IPS DF 6.9 (cell line): ENCODE measurements around the gene KCNN3.

Source experiments
- DNase-seq: peaks from one replicate; pipeline ENCODE4 v3.0.0-alpha.2; 2013; ENCODE audit warnings: low read depth, low spot score
- H3K27ac ChIP-seq: one replicate; pipeline ENCODE4 v1.5.1; 2013; ENCODE audit warnings: low read length, control low read depth
- H3K27me3 ChIP-seq: 2 replicates; pipeline ENCODE4 v1.6.1; 2013; ENCODE audit warnings: mild to moderate bottlenecking, low read length; ENCODE audit not compliant: control insufficient read depth, insufficient read depth
- H3K36me3 ChIP-seq: 2 replicates; pipeline ENCODE4 v1.6.1; 2013; ENCODE audit warnings: low read length; ENCODE audit not compliant: control insufficient read depth, insufficient read depth
- H3K4me1 ChIP-seq: 2 replicates; pipeline ENCODE4 v1.6.1; 2013; ENCODE audit warnings: low read length; ENCODE audit not compliant: control insufficient read depth, insufficient read depth
- H3K4me3 ChIP-seq: 2 replicates; pipeline ENCODE4 v1.5.1; 2013; ENCODE audit warnings: mild to moderate bottlenecking, low read length
- H3K9me3 ChIP-seq: 2 replicates; pipeline ENCODE4 v1.6.1; 2013; ENCODE audit warnings: low read length, inconsistent platforms; ENCODE audit not compliant: control insufficient read depth, insufficient read depth
- WGBS: extraction: QIAGEN DNeasy Blood & Tissue Kit; methylation state at CpG from one replicate; pipeline ENCODE4 v1.1.7; 2013; ENCODE audit warnings: mixed read lengths, missing lambda C conversion rate; ENCODE audit not compliant: insufficient read length, insufficient coverage; 5-methylcytosine and 5-hydroxymethylcytosine counted together

The KCNN3 gene

DNA sequence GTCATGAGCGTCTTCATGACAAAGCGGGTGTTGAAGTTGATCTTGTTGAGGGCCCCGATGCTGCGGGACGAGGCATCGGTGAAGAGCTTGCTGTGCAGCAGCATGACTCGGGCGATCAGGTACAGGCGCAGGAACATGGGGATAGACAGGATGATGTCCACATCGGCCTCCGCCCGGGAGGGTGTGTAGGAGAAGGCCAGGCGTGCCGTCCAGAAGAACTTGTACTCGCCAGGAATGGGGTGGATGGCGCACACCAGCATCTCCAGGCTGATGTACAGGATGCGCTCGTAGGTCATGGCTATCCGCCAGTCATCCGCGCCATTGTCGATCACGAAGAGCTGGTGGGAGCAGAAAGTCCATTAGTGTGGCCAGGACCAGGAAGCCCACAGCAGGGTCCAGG is 98.0 kb downstream of the KCNN3 start:
- Histone ChIP-seq H3K4me3 (no peak overlapping the region), H3K9me3 (no peaks in the 10 kb centered on the region), H3K36me3 (no peaks in the 10 kb centered on the region), H3K27ac (no peak overlapping the region), H3K27me3 (no peaks in the 10 kb centered on the region), H3K4me1 (no peaks in the 10 kb centered on the region; the same call in 1 of the 2 replicates)
- no peak for DNase-seq
- WGBS: no CpG with 5 or more reads among the region's 23 CpGs

DNA sequence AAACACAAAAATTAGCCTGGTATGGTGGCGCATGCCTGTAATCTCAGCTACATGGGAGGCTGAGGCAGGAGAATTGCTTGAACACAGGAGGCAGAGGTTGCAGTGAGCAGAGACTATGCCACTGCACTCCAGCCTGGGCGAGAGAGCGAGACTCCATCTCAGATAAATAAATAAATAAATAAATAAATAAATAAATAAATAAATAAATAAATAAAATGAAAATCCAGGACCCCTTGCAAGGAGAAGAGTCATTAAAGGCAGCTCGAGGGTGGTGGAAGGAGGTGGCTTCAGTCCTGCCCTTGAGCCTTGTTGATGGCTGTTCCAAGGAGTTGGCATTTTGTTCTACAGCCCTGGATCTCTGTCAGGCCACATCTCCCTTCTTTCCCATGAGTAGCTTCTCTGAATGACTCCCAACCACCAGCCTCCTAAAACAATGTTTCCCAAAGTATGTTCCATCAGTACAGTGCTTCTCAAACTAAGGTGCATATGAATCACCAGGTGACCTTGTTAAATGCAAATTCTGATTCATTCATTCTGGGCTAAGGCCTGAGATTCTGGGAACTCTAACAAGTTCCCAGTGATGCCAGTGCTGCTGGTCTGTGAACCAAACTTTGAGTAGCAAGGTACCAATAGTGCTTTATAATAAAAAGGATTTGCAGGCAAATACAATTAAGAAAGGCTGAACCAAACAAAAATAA is 99.0 kb downstream of the KCNN3 start:
- H3K4me1 ChIP-seq: no peaks in the 10 kb centered on the region; the same call in 1 of the 2 replicates
- H3K36me3 ChIP-seq: no peaks in the 10 kb centered on the region
- H3K9me3 ChIP-seq: no peaks in the 10 kb centered on the region
- no peak for DNase-seq
- H3K27me3 ChIP-seq: no peaks in the 10 kb centered on the region
- H3K27ac ChIP-seq: no peak overlapping the region
- no peak overlapping the region for H3K4me3 ChIP-seq
- no CpG with 5 or more reads among the region's 4 CpGs for WGBS

DNA sequence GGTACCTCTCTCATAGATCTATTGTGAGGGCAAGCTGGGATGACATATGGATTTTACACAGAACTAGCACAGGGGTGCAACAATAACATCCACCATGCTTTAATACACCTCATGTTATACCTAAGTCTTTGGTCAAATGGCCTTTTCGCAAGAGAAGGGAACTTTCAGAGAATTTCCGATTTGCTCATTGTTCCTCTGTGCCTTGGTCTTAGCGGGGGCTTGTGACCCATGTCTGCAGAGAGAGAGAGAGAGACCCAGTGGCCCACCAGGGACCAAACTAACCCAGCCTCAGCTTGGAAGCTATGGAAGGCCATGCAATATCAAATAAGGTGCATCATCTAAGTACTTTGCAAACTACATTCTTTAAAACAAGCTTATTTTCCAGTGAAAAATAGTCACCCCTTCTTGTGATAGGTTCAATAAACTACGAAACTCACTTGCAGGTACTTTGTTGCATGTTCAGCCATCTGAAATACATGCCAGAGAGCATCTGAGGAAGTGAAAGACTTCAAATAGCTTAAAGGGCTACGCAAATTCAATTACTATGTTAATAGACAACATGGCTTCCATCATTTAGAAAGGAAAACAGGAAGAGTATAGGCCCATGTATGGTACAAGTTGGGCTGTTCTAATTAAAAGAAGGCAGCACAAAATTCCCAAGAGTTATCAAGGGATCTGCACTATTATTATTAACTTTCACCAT is 100.7 kb downstream of the KCNN3 start:
- H3K27me3 ChIP-seq: no peaks in the 10 kb centered on the region
- H3K9me3 ChIP-seq: no peaks in the 10 kb centered on the region
- H3K36me3 ChIP-seq: no peaks in the 10 kb centered on the region
- H3K27ac ChIP-seq: no peak overlapping the region
- WGBS: no CpG with 5 or more reads among the region's 5 CpGs
- no peak overlapping the region for H3K4me3 ChIP-seq
- DNase-seq: no peak
- H3K4me1 ChIP-seq: no peaks in the 10 kb centered on the region; the same call in 1 of the 2 replicates

DNA sequence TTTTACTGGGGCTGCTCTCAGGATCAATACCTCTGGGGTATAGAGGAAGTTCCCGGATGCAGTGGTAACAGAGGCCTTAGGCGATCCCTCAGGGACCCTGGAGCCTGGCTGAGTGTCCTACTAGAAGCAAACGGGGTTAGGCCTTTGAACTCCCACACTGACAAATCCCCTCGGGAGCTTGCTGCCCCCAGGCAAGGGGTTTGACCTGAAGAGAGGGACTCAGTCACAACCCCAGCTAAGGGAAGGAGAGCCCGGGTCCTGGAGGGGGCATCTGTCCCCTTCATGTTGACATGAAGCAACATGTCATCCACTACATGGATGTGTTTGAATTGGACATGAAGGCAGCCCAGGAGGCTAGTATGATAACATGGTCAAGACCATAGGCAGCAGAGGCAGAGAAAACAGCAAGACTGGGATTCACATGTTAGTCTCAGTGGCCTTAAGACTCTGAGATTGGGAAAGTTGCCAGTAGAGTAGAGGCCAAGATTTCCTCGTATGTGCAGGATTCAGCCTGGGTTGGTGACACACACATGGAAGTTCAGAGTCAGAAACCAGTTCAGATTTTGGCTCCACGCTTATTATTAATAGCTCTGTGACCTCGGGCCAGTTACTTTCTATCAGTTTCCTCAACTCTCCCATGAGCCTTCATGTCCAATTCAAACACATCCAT is 101.5 kb downstream of the KCNN3 start:
- WGBS: no CpG with 5 or more reads among the region's 8 CpGs
- Histone ChIP-seq H3K27ac (no peak overlapping the region), H3K4me1 (no peaks in the 10 kb centered on the region; the same call in 1 of the 2 replicates), H3K4me3 (no peak overlapping the region), H3K27me3 (no peaks in the 10 kb centered on the region), H3K36me3 (no peaks in the 10 kb centered on the region), H3K9me3 (no peaks in the 10 kb centered on the region)
- no peak for DNase-seq

DNA sequence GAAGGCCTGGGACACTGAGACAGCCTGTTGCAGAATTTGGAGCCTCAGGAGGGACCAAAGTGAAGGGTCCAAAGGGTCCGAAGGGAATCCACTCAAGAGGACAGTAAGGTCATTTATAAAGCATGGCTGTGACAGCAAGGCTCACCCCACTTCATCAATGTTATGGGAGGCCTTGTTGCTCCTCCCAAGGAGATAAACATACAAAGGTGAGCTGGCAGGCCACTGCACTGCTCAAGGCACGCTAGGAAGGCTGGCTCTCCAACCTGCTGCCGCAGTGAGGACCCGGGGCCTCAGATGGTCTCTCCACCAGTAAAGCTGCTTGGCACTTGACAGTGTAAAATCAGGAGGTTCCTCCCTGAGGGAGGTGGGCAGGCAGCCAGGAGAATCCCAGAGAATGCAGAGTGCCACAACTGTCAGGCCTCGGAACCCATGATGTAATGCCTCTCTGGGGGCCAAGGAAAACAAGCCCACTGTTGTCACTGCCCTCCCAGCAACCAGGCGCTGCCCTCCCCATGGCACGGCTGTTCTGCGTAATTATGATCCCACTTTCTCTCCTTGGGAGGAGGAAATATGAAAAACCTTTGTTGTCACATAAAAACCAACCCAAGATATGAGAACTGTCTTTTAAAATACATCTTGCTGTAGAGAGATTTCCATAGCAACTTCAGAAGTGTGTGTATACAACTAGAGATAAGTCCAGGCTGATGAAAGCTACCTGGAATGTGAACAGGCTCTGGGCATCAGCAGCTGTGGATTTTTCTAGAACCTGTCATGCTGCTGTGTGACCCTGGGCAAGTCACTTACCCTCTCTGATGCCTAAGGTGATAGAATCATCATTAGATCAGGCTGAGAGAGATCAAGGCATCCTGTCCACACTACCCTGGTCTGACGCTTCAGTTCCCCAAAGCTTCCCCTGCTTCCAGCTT is 102.5 kb downstream of the KCNN3 start:
- no peak for DNase-seq
- no peaks in the 10 kb centered on the region for H3K27me3 ChIP-seq
- no peaks in the 10 kb centered on the region; the same call in 1 of the 2 replicates for H3K4me1 ChIP-seq
- no peaks in the 10 kb centered on the region for H3K36me3 ChIP-seq
- H3K27ac ChIP-seq: no peak overlapping the region
- no CpG with 5 or more reads among the region's 9 CpGs for WGBS
- no peak overlapping the region for H3K4me3 ChIP-seq
- no peaks in the 10 kb centered on the region for H3K9me3 ChIP-seq

DNA sequence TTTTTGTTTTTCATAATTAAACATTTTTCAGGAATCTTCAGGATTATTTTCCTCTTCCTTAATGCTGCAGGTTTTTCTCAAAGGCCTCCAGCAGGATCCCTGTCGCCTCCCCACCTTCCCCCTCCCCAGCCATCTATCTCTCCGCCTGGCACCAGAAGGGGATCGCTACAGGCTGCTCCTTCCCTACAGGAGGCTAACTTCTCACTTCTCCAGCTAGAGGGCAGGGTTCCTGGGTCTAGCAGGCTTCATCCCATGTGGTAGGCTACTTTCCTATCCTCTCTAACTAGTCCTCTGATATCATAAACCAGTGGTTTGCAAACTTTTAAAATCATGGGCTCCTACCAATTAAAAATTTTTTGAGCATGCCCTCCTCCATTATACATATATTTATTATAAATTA is 104.1 kb downstream of the KCNN3 start:
- H3K36me3 ChIP-seq: no peaks in the 10 kb centered on the region
- H3K27ac ChIP-seq: no peak overlapping the region
- no CpG with 5 or more reads among the region's 3 CpGs for WGBS
- no peak overlapping the region for H3K4me3 ChIP-seq
- no peaks in the 10 kb centered on the region for H3K27me3 ChIP-seq
- H3K4me1 ChIP-seq: no peaks in the 10 kb centered on the region
- no peak for DNase-seq
- H3K9me3 ChIP-seq: no peaks in the 10 kb centered on the region

DNA sequence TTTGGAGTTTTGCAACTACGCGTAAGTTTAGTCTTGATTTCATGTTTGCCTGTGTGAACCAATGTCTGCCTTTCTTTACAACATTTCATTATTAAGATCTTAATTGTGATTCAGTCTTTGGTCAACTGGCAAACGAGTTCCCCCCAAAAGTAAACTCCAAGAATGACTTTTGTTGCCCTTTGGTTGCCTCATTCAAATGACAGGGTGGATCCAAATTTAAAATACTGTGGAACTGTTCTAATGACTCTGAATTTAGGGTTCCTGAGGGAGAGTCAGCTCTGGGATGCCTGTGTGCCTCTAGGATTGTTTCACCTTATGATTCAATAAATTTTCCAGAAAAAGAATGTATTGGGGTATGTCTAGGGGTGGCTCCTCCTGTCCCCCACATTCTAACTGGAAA is 105.3 kb downstream of the KCNN3 start:
- Histone ChIP-seq H3K27me3 (no peaks in the 10 kb centered on the region), H3K9me3 (no peaks in the 10 kb centered on the region), H3K27ac (no peak overlapping the region), H3K36me3 (no peaks in the 10 kb centered on the region), H3K4me1 (no peaks in the 10 kb centered on the region), H3K4me3 (no peak overlapping the region)
- no peak for DNase-seq
- no CpG with 5 or more reads among the region's 3 CpGs for WGBS

DNA sequence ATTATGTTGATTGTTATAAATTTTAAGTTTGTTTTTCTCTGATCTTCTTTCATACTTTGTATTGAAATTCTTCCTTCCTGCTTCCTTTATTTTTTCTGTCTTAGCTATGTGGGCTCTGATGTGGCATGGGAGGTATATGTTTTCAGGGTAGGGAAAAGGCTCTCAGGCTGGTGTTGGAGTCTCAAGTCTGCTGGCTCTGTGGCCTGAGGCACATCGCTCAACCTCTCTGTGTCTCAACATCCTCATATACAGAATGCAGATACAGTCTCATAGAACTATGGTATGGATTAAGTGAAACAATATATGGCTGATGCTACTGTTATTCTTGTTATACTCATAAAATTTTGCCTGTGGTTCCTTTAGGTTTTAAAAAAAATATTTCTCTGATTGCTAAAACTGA is 105.9 kb downstream of the KCNN3 start:
- DNase-seq: no peak
- no peaks in the 10 kb centered on the region for H3K36me3 ChIP-seq
- H3K4me3 ChIP-seq: no peak overlapping the region
- H3K27me3 ChIP-seq: no peaks in the 10 kb centered on the region
- WGBS: no CpG with 5 or more reads among the region's 1 CpG
- H3K9me3 ChIP-seq: no peaks in the 10 kb centered on the region
- no peaks in the 10 kb centered on the region for H3K4me1 ChIP-seq
- no peak overlapping the region for H3K27ac ChIP-seq

DNA sequence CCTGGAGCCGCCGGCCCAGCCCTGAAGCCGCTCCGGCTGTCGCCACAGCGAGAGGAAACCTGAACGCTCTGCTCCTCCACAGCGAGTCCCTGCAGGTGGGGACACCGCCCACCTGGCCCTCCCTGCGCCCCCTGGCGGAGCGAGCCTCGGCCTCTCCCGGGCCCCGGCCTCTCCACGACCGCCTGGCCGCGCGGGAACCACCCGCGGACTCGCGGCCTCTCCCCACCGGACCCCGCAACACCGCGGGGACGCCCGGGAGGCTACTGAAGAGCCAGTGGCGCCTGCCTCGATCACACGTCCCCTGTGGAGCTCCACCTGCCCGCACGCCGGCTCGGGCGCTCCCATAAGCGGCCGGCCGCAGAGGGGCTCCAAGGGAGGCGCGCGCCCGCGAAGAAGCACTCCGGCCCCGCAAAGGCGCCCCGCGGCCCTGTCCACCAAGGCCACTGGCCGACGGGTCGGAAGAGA is 109.6 kb downstream of the KCNN3 start:
- H3K27me3 ChIP-seq: no peaks in the 10 kb centered on the region
- DNase-seq: no peak
- no peak overlapping the region for H3K27ac ChIP-seq
- WGBS: no CpG with 5 or more reads among the region's 54 CpGs
- peak overlapping the region; percentile 65; the same call in 1 of the 2 replicates for H3K4me3 ChIP-seq
- no peaks in the 10 kb centered on the region for H3K4me1 ChIP-seq
- H3K9me3 ChIP-seq: no peaks in the 10 kb centered on the region
- no peaks in the 10 kb centered on the region for H3K36me3 ChIP-seq

DNA sequence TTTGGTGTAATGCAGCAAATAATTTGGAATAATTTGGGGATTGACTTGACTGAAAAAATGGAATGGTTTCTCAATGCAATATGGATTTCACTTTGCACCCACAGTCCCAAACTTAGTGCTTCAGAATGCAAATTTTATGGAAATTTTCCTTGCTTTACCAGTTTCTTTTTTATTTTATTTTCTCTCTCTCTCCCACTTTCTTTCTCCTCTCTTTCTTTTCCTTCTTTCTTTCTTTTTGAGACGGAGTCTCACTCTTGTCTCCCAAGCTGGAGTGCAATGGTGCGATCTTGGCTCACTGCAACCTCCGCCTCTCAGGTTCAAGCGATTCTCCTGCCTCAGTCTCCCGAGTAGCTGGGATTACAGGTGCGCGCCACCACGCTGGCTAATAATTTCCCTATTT is 110.3 kb downstream of the KCNN3 start:
- no peak for DNase-seq
- Histone ChIP-seq H3K36me3 (no peaks in the 10 kb centered on the region), H3K27ac (no peak overlapping the region), H3K4me1 (no peaks in the 10 kb centered on the region), H3K27me3 (no peaks in the 10 kb centered on the region), H3K4me3 (no peak overlapping the region), H3K9me3 (no peaks in the 10 kb centered on the region)
- WGBS: no CpG with 5 or more reads among the region's 8 CpGs
